Activated naive CD8-positive, alpha-beta T cell treated with anti-CD3 and anti-CD28 coated beads, Interleukin-2, amount 10 ng/mL, durations not matched to agents 7 days and 5 days (primary cell): ENCODE data around the gene NOS1AP. TPM values are rescaled to one million over a fixed set of nuclear protein-coding genes. Genes with fewer than 3 reads are reported as not detected.

ENCODE experiments used
- ATAC-seq: fragments of 150-1000 bp; cut with Tn5 transposase; one replicate; pipeline ENCODE4 v1.10.0; 2021; ENCODE audit warnings: low read depth, moderate library complexity
- POLR2A ChIA-PET: fragments of 350-600 bp; sonication (Branson Sonifier 250); formaldehyde crosslinking; loops from one replicate; lab custom pipeline; 2021; ENCODE audit warnings: antibody characterized with exemption; lab: Charles Lee
- DNase-seq: peaks from one replicate; pipeline ENCODE4 v3.0.0; 2021
- H3K27ac Mint-ChIP-seq: one replicate; pipeline ENCODE4 v1.8.0; 2022; ENCODE audit warnings: mild to moderate bottlenecking, mixed read lengths
- H3K27me3 Mint-ChIP-seq: one replicate; pipeline ENCODE4 v1.8.0; 2022; ENCODE audit warnings: mild to moderate bottlenecking, moderate library complexity, mixed read lengths
- H3K36me3 Mint-ChIP-seq: one replicate; pipeline ENCODE4 v1.8.0; 2021; ENCODE audit warnings: mild to moderate bottlenecking, mixed read lengths
- H3K4me1 Mint-ChIP-seq: one replicate; pipeline ENCODE4 v1.8.0; 2021; ENCODE audit warnings: mixed read lengths
- H3K4me3 Mint-ChIP-seq: one replicate; pipeline ENCODE4 v1.8.0; 2022; ENCODE audit warnings: mild to moderate bottlenecking, moderate library complexity, mixed read lengths
- H3K9me3 Mint-ChIP-seq: one replicate; pipeline ENCODE4 v1.8.0; 2021; ENCODE audit warnings: mixed read lengths
- total RNA-seq, 2 experiments: library from RNA; stranded (reverse); gene quantifications; one replicate each; pipeline ENCODE4 v1.2.3, GENCODE V29; 2021

The NOS1AP gene
- total RNA-seq, 2 experiments from 2014 or later = not detected

GRCh38 chr1:162212713-162213112 is 143.2 kb downstream of the NOS1AP start:
- Mint-ChIP-seq H3K4me1 (peaks cover 1% of the 10 kb centered on the region), H3K36me3 (no peaks in the 10 kb centered on the region), H3K4me3 (no peak overlapping the region), H3K27ac (no peak overlapping the region), H3K9me3 (no peaks in the 10 kb centered on the region), H3K27me3 (peaks cover 5% of the 10 kb centered on the region)
- DNase-seq (no peak), ATAC-seq (no peak)
- POLR2A ChIA-PET = no interaction called here

- POLR2A ChIA-PET = no interaction called here
- H3K4me3 Mint-ChIP-seq = no peak overlapping the region
- H3K27me3 Mint-ChIP-seq = peaks cover 3% of the 10 kb centered on the region
- H3K36me3 Mint-ChIP-seq = no peaks in the 10 kb centered on the region
- H3K27ac Mint-ChIP-seq = no peak overlapping the region
- DNase-seq (no peak), ATAC-seq (no peak)
- H3K4me1 Mint-ChIP-seq = peaks cover 1% of the 10 kb centered on the region
- no peaks in the 10 kb centered on the region for H3K9me3 Mint-ChIP-seq
Measured at GRCh38 chr1:162213281-162213912, 143.9 kb downstream of the NOS1AP start.

GRCh38 chr1:162214202-162214601 is 144.7 kb downstream of the NOS1AP start:
- no peak for ATAC-seq
- Mint-ChIP-seq H3K9me3 (no peaks in the 10 kb centered on the region), H3K36me3 (no peaks in the 10 kb centered on the region), H3K4me3 (no peak overlapping the region), H3K27ac (no peak overlapping the region), H3K27me3 (peaks cover 2% of the 10 kb centered on the region), H3K4me1 (peaks cover 1% of the 10 kb centered on the region)
- no peak for DNase-seq
- POLR2A ChIA-PET = no interaction called here

GRCh38 chr1:162215902-162216301 is 146.4 kb downstream of the NOS1AP start:
- POLR2A ChIA-PET = no interaction called here
- peaks cover 1% of the 10 kb centered on the region for H3K4me1 Mint-ChIP-seq

GRCh38 chr1:162216604-162217003 is 147.1 kb downstream of the NOS1AP start:
- DNase-seq (no peak), ATAC-seq (no peak)
- H3K4me1 Mint-ChIP-seq = peaks cover 1% of the 10 kb centered on the region
- peaks cover 2% of the 10 kb centered on the region for H3K27me3 Mint-ChIP-seq
- no peak overlapping the region for H3K4me3 Mint-ChIP-seq
- no peaks in the 10 kb centered on the region for H3K9me3 Mint-ChIP-seq
- no peak overlapping the region for H3K27ac Mint-ChIP-seq
- H3K36me3 Mint-ChIP-seq = no peaks in the 10 kb centered on the region
- POLR2A ChIA-PET = no interaction called here

More at GRCh38 chr1:162215902-162216301, 146.4 kb downstream of the NOS1AP start:
- no peak overlapping the region for H3K4me3 Mint-ChIP-seq
- H3K27me3 Mint-ChIP-seq = peaks cover 2% of the 10 kb centered on the region
- no peaks in the 10 kb centered on the region for H3K9me3 Mint-ChIP-seq
- DNase-seq (no peak), ATAC-seq (no peak)
- no peaks in the 10 kb centered on the region for H3K36me3 Mint-ChIP-seq
- no peak overlapping the region for H3K27ac Mint-ChIP-seq

GRCh38 chr1:162217706-162218105 is 148.2 kb downstream of the NOS1AP start:
- Mint-ChIP-seq H3K27ac (no peak overlapping the region), H3K9me3 (no peaks in the 10 kb centered on the region), H3K27me3 (peaks cover 7% of the 10 kb centered on the region), H3K36me3 (no peaks in the 10 kb centered on the region), H3K4me3 (no peak overlapping the region), H3K4me1 (peaks cover 1% of the 10 kb centered on the region)
- ATAC-seq (no peak), DNase-seq (no peak)
- POLR2A ChIA-PET = no interaction called here

GRCh38 chr1:162218546-162218945 is 149.1 kb downstream of the NOS1AP start:
- ATAC-seq (no peak), DNase-seq (no peak)
- H3K9me3 Mint-ChIP-seq = no peaks in the 10 kb centered on the region
- H3K27me3 Mint-ChIP-seq = peaks cover 12% of the 10 kb centered on the region
- peaks cover 1% of the 10 kb centered on the region for H3K4me1 Mint-ChIP-seq
- no peak overlapping the region for H3K27ac Mint-ChIP-seq
- POLR2A ChIA-PET = no interaction called here
- no peaks in the 10 kb centered on the region for H3K36me3 Mint-ChIP-seq
- no peak overlapping the region for H3K4me3 Mint-ChIP-seq

- ATAC-seq (no peak), DNase-seq (no peak)
- H3K9me3 Mint-ChIP-seq = no peaks in the 10 kb centered on the region
- peaks cover 1% of the 10 kb centered on the region for H3K4me1 Mint-ChIP-seq
- no peaks in the 10 kb centered on the region for H3K36me3 Mint-ChIP-seq
- H3K27me3 Mint-ChIP-seq = peaks cover 12% of the 10 kb centered on the region
- no peak overlapping the region for H3K27ac Mint-ChIP-seq
- POLR2A ChIA-PET = no interaction called here
- H3K4me3 Mint-ChIP-seq = no peak overlapping the region
Measured at GRCh38 chr1:162218975-162219374, 149.5 kb downstream of the NOS1AP start.

- Mint-ChIP-seq H3K27ac (no peak overlapping the region), H3K36me3 (no peaks in the 10 kb centered on the region), H3K27me3 (peaks cover 12% of the 10 kb centered on the region), H3K9me3 (no peaks in the 10 kb centered on the region), H3K4me3 (no peak overlapping the region), H3K4me1 (peaks cover 1% of the 10 kb centered on the region)
- no peak for DNase-seq
- POLR2A ChIA-PET = no interaction called here
- ATAC-seq = no peak
Measured at GRCh38 chr1:162219461-162219860, 150.0 kb downstream of the NOS1AP start.

GRCh38 chr1:162220009-162220539 is 150.6 kb downstream of the NOS1AP start:
- peaks cover 12% of the 10 kb centered on the region for H3K27me3 Mint-ChIP-seq
- no peaks in the 10 kb centered on the region for H3K9me3 Mint-ChIP-seq
- POLR2A ChIA-PET = no interaction called here
- no peaks in the 10 kb centered on the region for H3K36me3 Mint-ChIP-seq
- DNase-seq (no peak), ATAC-seq (no peak)
- no peak overlapping the region for H3K27ac Mint-ChIP-seq
- H3K4me1 Mint-ChIP-seq = peaks cover 1% of the 10 kb centered on the region
- no peak overlapping the region for H3K4me3 Mint-ChIP-seq

GRCh38 chr1:162222014-162222413 is 152.5 kb downstream of the NOS1AP start:
- no peaks in the 10 kb centered on the region for H3K36me3 Mint-ChIP-seq
- ATAC-seq = no peak
- no peak for DNase-seq
- H3K4me3 Mint-ChIP-seq = no peak overlapping the region
- POLR2A ChIA-PET = no interaction called here
- no peak overlapping the region for H3K27ac Mint-ChIP-seq
- H3K27me3 Mint-ChIP-seq = peaks cover 13% of the 10 kb centered on the region
- H3K4me1 Mint-ChIP-seq = no peaks in the 10 kb centered on the region
- H3K9me3 Mint-ChIP-seq = no peaks in the 10 kb centered on the region

GRCh38 chr1:162222730-162223129 is 153.2 kb downstream of the NOS1AP start:
- no peaks in the 10 kb centered on the region for H3K36me3 Mint-ChIP-seq
- H3K27ac Mint-ChIP-seq = no peak overlapping the region
- H3K27me3 Mint-ChIP-seq = peaks cover 13% of the 10 kb centered on the region
- POLR2A ChIA-PET = no interaction called here
- H3K4me3 Mint-ChIP-seq = no peak overlapping the region
- no peaks in the 10 kb centered on the region for H3K9me3 Mint-ChIP-seq
- no peak for DNase-seq
- ATAC-seq = no peak
- H3K4me1 Mint-ChIP-seq = no peaks in the 10 kb centered on the region

- Mint-ChIP-seq H3K9me3 (no peaks in the 10 kb centered on the region), H3K4me3 (no peak overlapping the region), H3K36me3 (no peaks in the 10 kb centered on the region), H3K4me1 (no peaks in the 10 kb centered on the region), H3K27ac (no peak overlapping the region), H3K27me3 (peaks cover 15% of the 10 kb centered on the region)
- DNase-seq = no peak
- ATAC-seq = no peak
- POLR2A ChIA-PET = no interaction called here
Measured at GRCh38 chr1:162223488-162223887, 154.0 kb downstream of the NOS1AP start.

GRCh38 chr1:162224267-162224666 is 154.8 kb downstream of the NOS1AP start:
- H3K9me3 Mint-ChIP-seq = no peaks in the 10 kb centered on the region
- H3K4me3 Mint-ChIP-seq = no peak overlapping the region
- H3K27ac Mint-ChIP-seq = no peak overlapping the region
- peaks cover 15% of the 10 kb centered on the region for H3K27me3 Mint-ChIP-seq
- H3K4me1 Mint-ChIP-seq = no peaks in the 10 kb centered on the region
- POLR2A ChIA-PET = no interaction called here
- ATAC-seq = no peak
- DNase-seq = no peak
- H3K36me3 Mint-ChIP-seq = no peaks in the 10 kb centered on the region
